ENCODE measurements around the gene C15orf39.

Gene C15orf39

GRCh38 chr15:75202251-75203016 lies 752 bp downstream of the C15orf39 start (continued):
- TF ChIP-seq, protein P1, sequence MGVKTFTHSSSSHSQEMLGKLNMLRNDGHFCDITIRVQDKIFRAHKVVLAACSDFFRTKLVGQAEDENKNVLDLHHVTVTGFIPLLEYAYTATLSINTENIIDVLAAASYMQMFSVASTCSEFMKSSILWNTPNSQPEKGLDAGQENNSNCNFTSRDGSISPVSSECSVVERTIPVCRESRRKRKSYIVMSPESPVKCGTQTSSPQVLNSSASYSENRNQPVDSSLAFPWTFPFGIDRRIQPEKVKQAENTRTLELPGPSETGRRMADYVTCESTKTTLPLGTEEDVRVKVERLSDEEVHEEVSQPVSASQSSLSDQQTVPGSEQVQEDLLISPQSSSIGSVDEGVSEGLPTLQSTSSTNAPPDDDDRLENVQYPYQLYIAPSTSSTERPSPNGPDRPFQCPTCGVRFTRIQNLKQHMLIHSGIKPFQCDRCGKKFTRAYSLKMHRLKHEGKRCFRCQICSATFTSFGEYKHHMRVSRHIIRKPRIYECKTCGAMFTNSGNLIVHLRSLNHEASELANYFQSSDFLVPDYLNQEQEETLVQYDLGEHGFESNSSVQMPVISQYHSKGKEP (tag by site-specific recombination; IDR thresholded peaks at IDR 0.05): peak; percentile 91
- no peak for TF ChIP-seq ZNF292 (tag by site-specific recombination; IDR thresholded peaks at IDR 0.05; ENCODE audit: borderline replicate concordance, low read depth)
- TF ChIP-seq ZNF530 (tag by site-specific recombination; IDR thresholded peaks at IDR 0.05; ENCODE audit: low read depth): no peak
- no peak for TF ChIP-seq ZNF416 (tag by site-specific recombination; IDR thresholded peaks at IDR 0.05)
- no peak for TF ChIP-seq ZNF248 (tag by site-specific recombination; IDR thresholded peaks at IDR 0.05)
- TF ChIP-seq ZNF704 (tag by site-specific recombination; IDR thresholded peaks at IDR 0.05): no peak
- no peak for TF ChIP-seq ZNF747 (tag by site-specific recombination; IDR thresholded peaks at IDR 0.05)
- TF ChIP-seq BCL11B (tag by site-specific recombination; IDR thresholded peaks at IDR 0.05; ENCODE audit: low read depth): 0 out of 2 replicates have a peak, but pooled peaks have one; percentile 22
- TF ChIP-seq, protein P2, sequence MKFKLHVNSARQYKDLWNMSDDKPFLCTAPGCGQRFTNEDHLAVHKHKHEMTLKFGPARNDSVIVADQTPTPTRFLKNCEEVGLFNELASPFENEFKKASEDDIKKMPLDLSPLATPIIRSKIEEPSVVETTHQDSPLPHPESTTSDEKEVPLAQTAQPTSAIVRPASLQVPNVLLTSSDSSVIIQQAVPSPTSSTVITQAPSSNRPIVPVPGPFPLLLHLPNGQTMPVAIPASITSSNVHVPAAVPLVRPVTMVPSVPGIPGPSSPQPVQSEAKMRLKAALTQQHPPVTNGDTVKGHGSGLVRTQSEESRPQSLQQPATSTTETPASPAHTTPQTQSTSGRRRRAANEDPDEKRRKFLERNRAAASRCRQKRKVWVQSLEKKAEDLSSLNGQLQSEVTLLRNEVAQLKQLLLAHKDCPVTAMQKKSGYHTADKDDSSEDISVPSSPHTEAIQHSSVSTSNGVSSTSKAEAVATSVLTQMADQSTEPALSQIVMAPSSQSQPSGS (tag by site-specific recombination; IDR thresholded peaks at IDR 0.05; ENCODE audit: low read depth): no peak
- TF ChIP-seq, protein P3, sequence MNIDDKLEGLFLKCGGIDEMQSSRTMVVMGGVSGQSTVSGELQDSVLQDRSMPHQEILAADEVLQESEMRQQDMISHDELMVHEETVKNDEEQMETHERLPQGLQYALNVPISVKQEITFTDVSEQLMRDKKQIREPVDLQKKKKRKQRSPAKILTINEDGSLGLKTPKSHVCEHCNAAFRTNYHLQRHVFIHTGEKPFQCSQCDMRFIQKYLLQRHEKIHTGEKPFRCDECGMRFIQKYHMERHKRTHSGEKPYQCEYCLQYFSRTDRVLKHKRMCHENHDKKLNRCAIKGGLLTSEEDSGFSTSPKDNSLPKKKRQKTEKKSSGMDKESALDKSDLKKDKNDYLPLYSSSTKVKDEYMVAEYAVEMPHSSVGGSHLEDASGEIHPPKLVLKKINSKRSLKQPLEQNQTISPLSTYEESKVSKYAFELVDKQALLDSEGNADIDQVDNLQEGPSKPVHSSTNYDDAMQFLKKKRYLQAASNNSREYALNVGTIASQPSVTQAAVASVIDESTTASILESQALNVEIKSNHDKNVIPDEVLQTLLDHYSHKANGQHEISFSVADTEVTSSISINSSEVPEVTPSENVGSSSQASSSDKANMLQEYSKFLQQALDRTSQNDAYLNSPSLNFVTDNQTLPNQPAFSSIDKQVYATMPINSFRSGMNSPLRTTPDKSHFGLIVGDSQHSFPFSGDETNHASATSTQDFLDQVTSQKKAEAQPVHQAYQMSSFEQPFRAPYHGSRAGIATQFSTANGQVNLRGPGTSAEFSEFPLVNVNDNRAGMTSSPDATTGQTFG (tag by site-specific recombination; IDR thresholded peaks at IDR 0.05; ENCODE audit: borderline replicate concordance): no peak
- TF ChIP-seq ZNF114 (tag by site-specific recombination; IDR thresholded peaks at IDR 0.05): no peak
- no peak for TF ChIP-seq ZNF664 (tag by site-specific recombination; IDR thresholded peaks at IDR 0.05)
- 0 out of 2 replicates have a peak, but pooled peaks have one; percentile 16 for TF ChIP-seq ZNF639 (tag by site-specific recombination; IDR thresholded peaks at IDR 0.05)
- no peak for TF ChIP-seq ZNF184 (tag by site-specific recombination; IDR thresholded peaks at IDR 0.05)
- TF ChIP-seq ZNF404 (tag by site-specific recombination; IDR thresholded peaks at IDR 0.05): no peak
- TF ChIP-seq ZNF610 (tag by site-specific recombination; IDR thresholded peaks at IDR 0.05; ENCODE audit: borderline replicate concordance): 0 out of 2 replicates have a peak, but pooled peaks have one; percentile 2
- no peak for TF ChIP-seq INSM2 (tag by site-specific recombination; IDR thresholded peaks at IDR 0.05)
- no peak for TF ChIP-seq ZNF350 (tag by site-specific recombination; IDR thresholded peaks at IDR 0.05)
- no peak for TF ChIP-seq ZNF302 (tag by site-specific recombination; IDR thresholded peaks at IDR 0.05; ENCODE audit: low read depth)
- TF ChIP-seq ZNF596 (tag by site-specific recombination; IDR thresholded peaks at IDR 0.05): no peak
- peak; percentile 96 for TF ChIP-seq ZNF600 (tag by site-specific recombination; IDR thresholded peaks at IDR 0.05)
- TF ChIP-seq, protein P4, sequence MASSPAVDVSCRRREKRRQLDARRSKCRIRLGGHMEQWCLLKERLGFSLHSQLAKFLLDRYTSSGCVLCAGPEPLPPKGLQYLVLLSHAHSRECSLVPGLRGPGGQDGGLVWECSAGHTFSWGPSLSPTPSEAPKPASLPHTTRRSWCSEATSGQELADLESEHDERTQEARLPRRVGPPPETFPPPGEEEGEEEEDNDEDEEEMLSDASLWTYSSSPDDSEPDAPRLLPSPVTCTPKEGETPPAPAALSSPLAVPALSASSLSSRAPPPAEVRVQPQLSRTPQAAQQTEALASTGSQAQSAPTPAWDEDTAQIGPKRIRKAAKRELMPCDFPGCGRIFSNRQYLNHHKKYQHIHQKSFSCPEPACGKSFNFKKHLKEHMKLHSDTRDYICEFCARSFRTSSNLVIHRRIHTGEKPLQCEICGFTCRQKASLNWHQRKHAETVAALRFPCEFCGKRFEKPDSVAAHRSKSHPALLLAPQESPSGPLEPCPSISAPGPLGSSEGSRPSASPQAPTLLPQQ (tag by site-specific recombination; IDR thresholded peaks at IDR 0.05): peak; percentile 91
- no peak; the same call in 1 of the 2 replicates for TF ChIP-seq PRDM1 (tag by site-specific recombination; IDR thresholded peaks at IDR 0.05)
- TF ChIP-seq, protein P5, sequence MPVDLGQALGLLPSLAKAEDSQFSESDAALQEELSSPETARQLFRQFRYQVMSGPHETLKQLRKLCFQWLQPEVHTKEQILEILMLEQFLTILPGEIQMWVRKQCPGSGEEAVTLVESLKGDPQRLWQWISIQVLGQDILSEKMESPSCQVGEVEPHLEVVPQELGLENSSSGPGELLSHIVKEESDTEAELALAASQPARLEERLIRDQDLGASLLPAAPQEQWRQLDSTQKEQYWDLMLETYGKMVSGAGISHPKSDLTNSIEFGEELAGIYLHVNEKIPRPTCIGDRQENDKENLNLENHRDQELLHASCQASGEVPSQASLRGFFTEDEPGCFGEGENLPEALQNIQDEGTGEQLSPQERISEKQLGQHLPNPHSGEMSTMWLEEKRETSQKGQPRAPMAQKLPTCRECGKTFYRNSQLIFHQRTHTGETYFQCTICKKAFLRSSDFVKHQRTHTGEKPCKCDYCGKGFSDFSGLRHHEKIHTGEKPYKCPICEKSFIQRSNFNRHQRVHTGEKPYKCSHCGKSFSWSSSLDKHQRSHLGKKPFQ (tag by site-specific recombination; IDR thresholded peaks at IDR 0.05): no peak

Data from HEK293 (cell line).